NCI-H2107 treated with DMSO at 0.1 percent for 48 hours (cell line): Measurements from ENCODE around the gene CPS1.
A peak's percentile ranks its signal among the peaks of the same experiment; 100 is the strongest.

Source experiments
- DNase-seq: peaks from one replicate; lab custom pipeline; 2025; ENCODE audit not compliant: unreplicated experiment; lab: John Stamatoyannopoulos, UW

CPS1 gene

GRCh38 chr2:210673117-210673516 lies 116.7 kb downstream of the CPS1 start:
- DNase-seq = no peak

- no peak for DNase-seq
Measured at GRCh38 chr2:210676067-210676466, 119.7 kb downstream of the CPS1 start.

GRCh38 chr2:210681491-210681890 lies 125.1 kb downstream of the CPS1 start:
- DNase-seq = peak; percentile 96

- DNase-seq = no peak
Measured at GRCh38 chr2:210686401-210686800, 130.0 kb downstream of the CPS1 start.

GRCh38 chr2:210687786-210688470 lies 131.5 kb downstream of the CPS1 start:
- no peak for DNase-seq

GRCh38 chr2:210707900-210708299 lies 151.5 kb downstream of the CPS1 start:
- no peak for DNase-seq

- no peak for DNase-seq
Measured at GRCh38 chr2:210713122-210713521, 156.7 kb downstream of the CPS1 start.

GRCh38 chr2:210715560-210716082 lies 159.2 kb downstream of the CPS1 start:
- DNase-seq = no peak

- DNase-seq = no peak
Measured at GRCh38 chr2:210718503-210718902, 162.1 kb downstream of the CPS1 start.

- DNase-seq = no peak
Measured at GRCh38 chr2:210722092-210722491, 165.7 kb downstream of the CPS1 start.

GRCh38 chr2:210727549-210727948 lies 171.2 kb downstream of the CPS1 start:
- DNase-seq = no peak
